Stimulated activated CD4-positive, alpha-beta T cell treated with anti-CD3 and anti-CD28 coated beads, Interleukin-12 subunit alpha, Interleukin-12 subunit beta, amount 100 ng/mL, for 4 hours (primary cell): ENCODE data around the gene ZNF575.
A peak's percentile ranks its signal among the peaks of the same experiment; 100 is the strongest.
"Not testable (repeated sequence)": the region's sequence is repeated elsewhere in the genome, so short reads cannot be mapped to it uniquely, and the experiment has no call there.

ENCODE experiments used
- DNase-seq: peaks from one replicate; pipeline ENCODE4 v3.0.0-alpha.2; 2020

ZNF575 gene

GRCh38 chr19:43545981-43546380 is 13.0 kb downstream of the ZNF575 start:
- no peak for DNase-seq

GRCh38 chr19:43546581-43546980 is 13.6 kb downstream of the ZNF575 start:
- no peak for DNase-seq

- not testable (repeated sequence) for DNase-seq
Measured at GRCh38 chr19:43547926-43548325, 14.9 kb downstream of the ZNF575 start.

- DNase-seq, result no peak
Measured at GRCh38 chr19:43548706-43549105, 15.7 kb downstream of the ZNF575 start.

GRCh38 chr19:43551399-43552197 is 18.6 kb downstream of the ZNF575 start:
- DNase-seq, result no peak

- DNase-seq, result no peak
Measured at GRCh38 chr19:43552198-43552450, 19.1 kb downstream of the ZNF575 start.

- no peak for DNase-seq
Measured at GRCh38 chr19:43552616-43553015, 19.6 kb downstream of the ZNF575 start.

GRCh38 chr19:43553656-43554055 is 20.7 kb downstream of the ZNF575 start:
- DNase-seq, result no peak

GRCh38 chr19:43554317-43554895 is 21.4 kb downstream of the ZNF575 start:
- DNase-seq, result no peak

GRCh38 chr19:43555185-43555770 is 22.3 kb downstream of the ZNF575 start:
- peak; percentile 78 for DNase-seq

- no peak for DNase-seq
Measured at GRCh38 chr19:43560687-43561086, 27.7 kb downstream of the ZNF575 start.

- DNase-seq, result no peak
Measured at GRCh38 chr19:43561139-43561970, 28.4 kb downstream of the ZNF575 start.

- no peak for DNase-seq
Measured at GRCh38 chr19:43562226-43562697, 29.3 kb downstream of the ZNF575 start.

- DNase-seq, result peak; percentile 50
Measured at GRCh38 chr19:43562698-43563241, 29.8 kb downstream of the ZNF575 start.

- no peak for DNase-seq
Measured at GRCh38 chr19:43563816-43564457, 30.9 kb downstream of the ZNF575 start.

GRCh38 chr19:43564800-43565199 is 31.8 kb downstream of the ZNF575 start:
- DNase-seq, result no peak

GRCh38 chr19:43569657-43570056 is 36.7 kb downstream of the ZNF575 start:
- no peak for DNase-seq

- no peak for DNase-seq
Measured at GRCh38 chr19:43570174-43570791, 37.3 kb downstream of the ZNF575 start.

- DNase-seq, result no peak
Measured at GRCh38 chr19:43572171-43572588, 39.2 kb downstream of the ZNF575 start.

GRCh38 chr19:43574424-43575155 is 41.6 kb downstream of the ZNF575 start:
- DNase-seq, result no peak
